ENCODE measurements around the gene SLC9A6.
"Not testable (repeated sequence)": the region's sequence is repeated elsewhere in the genome, so short reads cannot be mapped to it uniquely, and the experiment has no call there.

SLC9A6 gene

DNA sequence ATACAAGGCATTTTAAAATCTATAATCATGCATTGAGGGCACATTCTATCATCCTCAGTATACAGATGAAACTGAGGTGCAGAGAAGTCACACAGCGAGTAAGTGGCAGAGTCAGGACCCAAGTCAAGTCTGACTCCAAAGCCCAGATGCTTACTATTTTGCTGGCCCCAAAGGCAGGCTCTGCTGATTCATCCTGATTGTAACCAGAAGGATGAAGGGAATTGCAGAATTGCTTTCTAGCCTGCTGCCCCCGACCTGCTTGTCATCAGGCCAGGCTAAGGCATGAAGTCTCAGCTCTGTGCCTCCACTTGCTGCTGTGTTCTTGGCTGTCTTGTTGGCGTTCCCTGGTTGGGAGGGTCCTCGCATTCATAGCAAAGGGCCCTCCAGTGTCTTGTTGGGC lies 62.7 kb downstream of the SLC9A6 start:
- no peak for DNase-seq (ENCODE audit: insufficient read length)
- TF ChIP-seq TAF1 (IDR thresholded peaks at IDR 0.05; ENCODE audit: borderline replicate concordance, low read depth, low read length) (no peak), POLR2AphosphoS5 (IDR thresholded peaks at IDR 0.05; ENCODE audit: low read depth, low read length) (no peak), POLR2A (IDR thresholded peaks at IDR 0.05; ENCODE audit: low read depth, low read length) (no peak)
- FAIRE-seq = no peak

DNA sequence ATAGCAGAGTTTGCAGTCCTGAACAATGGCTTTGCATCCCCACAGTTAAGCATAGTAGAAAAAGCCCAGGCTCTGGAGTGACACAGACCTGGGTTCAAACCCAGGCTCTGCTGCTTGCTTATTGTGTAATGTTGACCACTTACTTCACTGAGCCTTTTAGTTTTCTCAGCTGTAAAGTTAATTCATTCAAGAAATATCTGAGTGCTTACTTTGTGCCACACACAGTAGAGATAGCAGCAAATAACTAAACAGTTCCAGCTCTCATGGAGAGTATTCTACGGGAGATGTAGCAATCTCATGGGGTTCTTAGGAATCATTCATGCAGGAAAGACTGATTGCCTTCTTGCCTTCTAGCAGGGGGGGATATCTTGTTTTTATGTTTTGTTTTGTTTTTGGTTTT lies 63.2 kb downstream of the SLC9A6 start:
- FAIRE-seq (no peak), DNase-seq (ENCODE audit: insufficient read length) (no peak)
- TF ChIP-seq TAF1 (IDR thresholded peaks at IDR 0.05; ENCODE audit: borderline replicate concordance, low read depth, low read length) = no peak
- TF ChIP-seq POLR2A (IDR thresholded peaks at IDR 0.05; ENCODE audit: low read depth, low read length) = no peak
- no peak for TF ChIP-seq POLR2AphosphoS5 (IDR thresholded peaks at IDR 0.05; ENCODE audit: low read depth, low read length)

- no peak for DNase-seq (ENCODE audit: insufficient read length)
- no peak for TF ChIP-seq POLR2A (IDR thresholded peaks at IDR 0.05; ENCODE audit: low read depth, low read length)
- TF ChIP-seq TAF1 (IDR thresholded peaks at IDR 0.05; ENCODE audit: borderline replicate concordance, low read depth, low read length) = no peak
- TF ChIP-seq POLR2AphosphoS5 (IDR thresholded peaks at IDR 0.05; ENCODE audit: low read depth, low read length) = no peak
- no peak for FAIRE-seq
These were observed 64.4 kb downstream of the SLC9A6 start for GRCh38 chrX:136049608-136050007.

DNA sequence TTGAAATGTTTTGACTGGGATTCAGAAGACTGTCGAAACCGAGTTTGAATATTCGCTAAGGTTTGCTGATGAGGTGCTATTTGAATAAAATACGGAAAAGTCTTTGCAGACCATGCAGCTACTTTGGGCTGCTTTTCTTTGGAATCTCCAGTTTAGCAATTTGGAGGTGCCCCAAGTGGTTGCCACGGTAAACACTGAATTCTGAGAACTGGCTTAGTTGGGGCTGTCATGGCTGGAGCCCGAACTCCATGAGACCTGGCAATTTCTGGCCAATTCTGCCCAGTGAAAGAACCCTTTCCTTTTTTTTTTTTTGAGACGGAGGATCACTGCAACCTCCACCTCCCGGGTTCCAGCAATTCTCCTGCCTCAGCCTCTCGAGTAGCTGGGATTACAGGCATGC lies 65.6 kb downstream of the SLC9A6 start:
- FAIRE-seq = not testable (repeated sequence)

DNA sequence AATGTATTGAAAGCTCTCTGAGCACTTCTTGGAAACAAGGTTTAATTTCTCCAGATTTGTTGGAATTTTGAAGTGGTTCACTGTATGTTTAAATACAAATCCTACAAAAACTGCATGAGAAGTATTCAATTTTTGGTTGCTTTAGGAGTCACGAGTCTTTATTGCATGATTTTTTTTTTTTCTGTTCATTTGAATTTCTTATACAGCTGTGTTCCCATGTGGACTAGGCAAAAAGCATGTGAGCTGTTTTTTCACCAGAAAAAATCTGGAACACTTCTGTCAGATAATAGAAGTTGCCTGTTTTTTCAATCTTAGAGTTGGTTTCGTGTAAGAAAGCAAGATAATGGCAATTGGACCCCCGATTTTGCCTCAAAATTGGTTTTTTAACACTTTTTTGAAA lies 66.4 kb downstream of the SLC9A6 start:
- TF ChIP-seq POLR2AphosphoS5 (IDR thresholded peaks at IDR 0.05; ENCODE audit: low read depth, low read length) = no peak
- TF ChIP-seq TAF1 (IDR thresholded peaks at IDR 0.05; ENCODE audit: borderline replicate concordance, low read depth, low read length) = no peak
- TF ChIP-seq POLR2A (IDR thresholded peaks at IDR 0.05; ENCODE audit: low read depth, low read length) = no peak
- DNase-seq (ENCODE audit: insufficient read length) (no peak), FAIRE-seq (no peak)

More for the DNA sequence above, 65.6 kb downstream of the SLC9A6 start:
- DNase-seq (ENCODE audit: insufficient read length) = not testable (repeated sequence)

GRCh38 chrX:136055651-136056221 lies 70.5 kb downstream of the SLC9A6 start:
- TF ChIP-seq TAF1 (IDR thresholded peaks at IDR 0.05; ENCODE audit: borderline replicate concordance, low read depth, low read length) = no peak
- no peak for TF ChIP-seq POLR2A (IDR thresholded peaks at IDR 0.05; ENCODE audit: low read depth, low read length)
- TF ChIP-seq POLR2AphosphoS5 (IDR thresholded peaks at IDR 0.05; ENCODE audit: low read depth, low read length) = no peak
- FAIRE-seq (no peak), DNase-seq (ENCODE audit: insufficient read length) (no peak)

DNA sequence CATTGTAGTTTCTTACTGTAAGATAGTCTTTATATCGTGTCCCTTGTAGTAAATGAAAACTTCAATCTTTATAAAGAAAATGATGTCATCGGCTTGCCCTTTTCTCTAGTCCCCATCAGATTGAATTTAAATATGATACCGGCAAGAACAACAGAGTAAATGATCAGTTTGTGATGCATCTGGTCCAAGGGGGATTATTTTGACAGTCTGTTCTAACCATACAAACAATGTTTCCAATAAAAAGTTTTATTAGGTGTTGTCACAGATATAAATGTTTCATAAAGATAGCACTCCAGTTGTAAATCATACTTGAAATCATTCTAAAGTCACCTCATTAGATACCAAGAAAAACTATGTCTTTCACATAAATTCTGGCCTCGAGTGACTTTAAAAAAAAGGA lies 72.3 kb downstream of the SLC9A6 start:
- TF ChIP-seq POLR2AphosphoS5 (IDR thresholded peaks at IDR 0.05; ENCODE audit: low read depth, low read length) = no peak
- no peak for TF ChIP-seq POLR2A (IDR thresholded peaks at IDR 0.05; ENCODE audit: low read depth, low read length)
- no peak for TF ChIP-seq TAF1 (IDR thresholded peaks at IDR 0.05; ENCODE audit: borderline replicate concordance, low read depth, low read length)
- FAIRE-seq = no peak
- DNase-seq (ENCODE audit: insufficient read length) = no peak

- no peak for FAIRE-seq
- DNase-seq (ENCODE audit: insufficient read length) = no peak
- no peak for TF ChIP-seq POLR2A (IDR thresholded peaks at IDR 0.05; ENCODE audit: low read depth, low read length)
- TF ChIP-seq POLR2AphosphoS5 (IDR thresholded peaks at IDR 0.05; ENCODE audit: low read depth, low read length) = no peak
- no peak for TF ChIP-seq TAF1 (IDR thresholded peaks at IDR 0.05; ENCODE audit: borderline replicate concordance, low read depth, low read length)
These were observed 74.1 kb downstream of the SLC9A6 start for GRCh38 chrX:136059350-136059749.

DNA sequence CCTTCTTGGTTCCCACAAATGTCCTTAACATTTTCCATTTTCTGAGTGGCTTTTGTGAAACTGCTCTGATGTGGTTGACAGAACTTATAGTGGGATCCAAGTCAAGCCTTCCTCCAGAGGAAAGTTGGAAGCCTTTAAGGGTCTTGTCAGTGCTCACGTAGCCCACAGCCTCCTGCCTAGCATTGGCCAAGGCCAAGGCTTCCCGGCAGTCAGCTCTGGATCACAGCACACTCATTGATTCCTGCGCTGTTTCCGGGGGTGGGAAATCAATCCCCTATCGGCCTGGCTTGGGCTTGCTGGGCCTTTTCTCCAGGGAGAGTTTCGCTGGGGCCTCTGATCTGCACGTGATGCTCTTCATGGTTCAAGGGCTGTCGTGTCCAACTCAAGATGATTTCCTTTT lies 76.1 kb downstream of the SLC9A6 start:
- no peak for DNase-seq (ENCODE audit: insufficient read length)
- no peak for FAIRE-seq
- TF ChIP-seq TAF1 (IDR thresholded peaks at IDR 0.05; ENCODE audit: borderline replicate concordance, low read depth, low read length) (no peak), POLR2A (IDR thresholded peaks at IDR 0.05; ENCODE audit: low read depth, low read length) (no peak), POLR2AphosphoS5 (IDR thresholded peaks at IDR 0.05; ENCODE audit: low read depth, low read length) (no peak)

DNA sequence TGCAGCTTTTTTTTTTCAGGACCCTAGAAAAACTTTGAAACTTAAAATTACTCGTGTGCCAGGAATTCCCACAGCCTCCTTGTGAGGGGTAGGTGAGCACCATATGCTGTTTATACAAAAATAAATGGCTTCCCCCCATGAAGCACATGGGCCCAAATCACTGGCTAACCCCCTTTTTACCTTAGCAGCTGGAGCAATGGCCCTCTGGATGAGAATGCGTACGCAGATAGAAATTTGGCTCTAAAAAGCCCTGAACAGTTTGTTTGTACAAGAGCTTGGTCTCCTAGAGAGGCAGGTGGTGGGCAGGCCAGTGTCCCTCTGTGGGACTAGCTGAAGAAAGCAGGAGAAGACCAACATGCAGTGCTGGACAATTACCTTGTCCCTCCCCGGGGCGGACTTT lies 76.5 kb downstream of the SLC9A6 start:
- FAIRE-seq = no peak

GRCh38 chrX:136063340-136064079 lies 78.3 kb downstream of the SLC9A6 start:
- FAIRE-seq = no peak

More for the DNA sequence above, 76.5 kb downstream of the SLC9A6 start:
- no peak for DNase-seq (ENCODE audit: insufficient read length)
- no peak for TF ChIP-seq TAF1 (IDR thresholded peaks at IDR 0.05; ENCODE audit: borderline replicate concordance, low read depth, low read length)
- TF ChIP-seq POLR2AphosphoS5 (IDR thresholded peaks at IDR 0.05; ENCODE audit: low read depth, low read length) = no peak
- TF ChIP-seq POLR2A (IDR thresholded peaks at IDR 0.05; ENCODE audit: low read depth, low read length) = no peak

DNA sequence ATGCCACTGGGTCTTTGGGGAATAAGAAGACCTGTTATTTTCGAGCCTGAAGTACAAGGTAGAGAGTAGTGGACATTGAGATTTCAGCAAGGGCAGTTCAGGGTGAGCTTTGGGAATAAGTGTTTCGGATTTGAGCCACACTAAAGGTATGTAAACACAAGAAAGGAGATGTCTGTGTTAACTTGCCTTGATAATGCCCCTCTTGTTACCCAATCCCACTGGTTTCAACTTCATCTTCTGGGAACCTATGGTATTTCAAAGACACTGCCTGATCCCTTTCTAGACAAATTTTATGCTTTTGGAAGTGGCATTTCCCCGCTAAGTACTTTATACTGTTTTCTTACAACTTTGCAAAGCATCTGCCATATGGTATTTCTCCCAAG lies 79.4 kb downstream of the SLC9A6 start:
- FAIRE-seq (no peak), DNase-seq (ENCODE audit: insufficient read length) (no peak)
- TF ChIP-seq POLR2A (IDR thresholded peaks at IDR 0.05; ENCODE audit: low read depth, low read length) (no peak), TAF1 (IDR thresholded peaks at IDR 0.05; ENCODE audit: borderline replicate concordance, low read depth, low read length) (no peak), POLR2AphosphoS5 (IDR thresholded peaks at IDR 0.05; ENCODE audit: low read depth, low read length) (no peak)

More at GRCh38 chrX:136063340-136064079, 78.3 kb downstream of the SLC9A6 start:
- no peak for TF ChIP-seq TAF1 (IDR thresholded peaks at IDR 0.05; ENCODE audit: borderline replicate concordance, low read depth, low read length)
- no peak for TF ChIP-seq POLR2A (IDR thresholded peaks at IDR 0.05; ENCODE audit: low read depth, low read length)
- no peak for TF ChIP-seq POLR2AphosphoS5 (IDR thresholded peaks at IDR 0.05; ENCODE audit: low read depth, low read length)
- DNase-seq (ENCODE audit: insufficient read length) = no peak
